RCC 7860 (cell line): Measurements from ENCODE around the gene ARHGAP28.

ENCODE experiments used
- DNase-seq: peaks from one replicate; pipeline ENCODE4 v3.0.0-alpha.2; 2015; ENCODE audit warnings: low spot score
- FAIRE-seq: peaks from 2 replicates; lab custom pipeline; 2012; peaks lifted over from hg19 to GRCh38; lab: Jason Lieb, UNC

The ARHGAP28 gene

DNA sequence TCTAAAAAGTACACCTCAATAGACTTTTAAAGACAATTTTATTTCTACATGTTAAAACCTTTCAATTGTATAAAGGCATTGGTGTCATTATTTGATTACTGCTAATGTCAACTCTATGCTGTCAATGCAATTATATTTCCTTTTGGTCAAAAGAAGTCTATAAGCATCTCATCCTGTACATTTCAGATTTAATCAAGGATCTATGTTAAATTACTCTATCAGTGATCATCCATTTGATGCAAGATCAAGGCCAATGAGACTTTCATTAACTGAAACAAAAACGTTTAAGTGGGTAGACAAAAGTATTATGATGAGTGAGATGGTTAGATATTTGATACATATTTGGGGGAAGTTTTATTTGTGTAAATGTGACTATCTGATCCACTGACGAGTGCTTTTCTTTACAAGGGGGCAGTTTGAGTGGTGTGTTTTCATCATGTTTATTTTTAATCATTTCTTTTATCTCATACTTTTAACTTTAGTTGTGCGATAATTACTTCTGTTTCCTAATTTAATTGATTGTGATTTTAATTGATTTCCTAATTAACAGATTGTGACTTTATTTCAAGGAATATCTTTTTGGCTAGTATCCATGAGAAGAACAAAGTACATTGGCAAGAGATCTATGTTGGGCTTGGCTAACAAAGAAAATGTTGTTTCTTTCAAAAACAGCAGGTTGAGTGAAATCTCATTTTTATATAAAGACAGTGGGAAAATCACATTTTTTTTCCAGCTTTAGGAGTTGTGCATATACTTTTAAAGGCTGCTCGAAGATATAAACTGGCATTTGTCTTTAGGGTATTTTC, 1.1 kb downstream of the ARHGAP28 start:
- DNase-seq, result no peak
- FAIRE-seq, result no peak

DNA sequence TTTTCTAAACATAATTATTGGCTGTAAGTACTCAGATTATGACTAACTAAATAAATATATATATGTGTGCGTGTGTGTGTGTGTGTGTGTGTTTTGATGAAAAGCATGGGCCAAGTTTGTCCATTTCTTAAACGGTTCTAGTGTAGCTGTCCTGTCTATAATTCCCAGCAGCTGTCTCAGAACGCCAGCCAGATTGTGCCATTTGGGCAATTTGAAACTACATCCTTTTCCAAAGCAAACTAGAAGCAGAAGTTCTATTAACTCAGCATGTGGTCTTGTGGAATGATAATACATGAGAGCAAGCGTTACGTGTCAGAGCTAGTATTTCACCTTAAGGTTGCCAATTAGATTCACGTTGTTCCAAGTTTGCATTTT, 1.7 kb downstream of the ARHGAP28 start:
- no peak for FAIRE-seq
- DNase-seq, result no peak

DNA sequence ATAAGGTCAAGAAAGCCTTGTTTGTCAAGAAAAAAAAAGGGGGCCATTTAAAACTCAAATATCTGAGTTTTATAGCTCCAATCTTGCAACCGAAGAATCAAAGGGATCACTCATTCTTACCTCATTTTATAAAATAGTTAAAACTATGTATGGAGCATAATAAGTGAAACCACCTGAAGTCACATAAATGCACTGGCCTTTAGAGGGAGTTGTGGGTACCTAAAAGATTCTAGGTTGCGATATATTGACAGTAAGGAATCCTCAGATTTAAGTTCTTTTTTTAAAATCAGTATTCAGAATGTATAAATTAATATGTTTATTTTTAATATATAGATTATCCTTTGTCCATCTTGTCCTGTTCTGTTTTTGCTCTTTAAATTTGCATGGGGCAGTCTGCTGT, 3.4 kb downstream of the ARHGAP28 start:
- DNase-seq (no peak), FAIRE-seq (peak; percentile 42)

DNA sequence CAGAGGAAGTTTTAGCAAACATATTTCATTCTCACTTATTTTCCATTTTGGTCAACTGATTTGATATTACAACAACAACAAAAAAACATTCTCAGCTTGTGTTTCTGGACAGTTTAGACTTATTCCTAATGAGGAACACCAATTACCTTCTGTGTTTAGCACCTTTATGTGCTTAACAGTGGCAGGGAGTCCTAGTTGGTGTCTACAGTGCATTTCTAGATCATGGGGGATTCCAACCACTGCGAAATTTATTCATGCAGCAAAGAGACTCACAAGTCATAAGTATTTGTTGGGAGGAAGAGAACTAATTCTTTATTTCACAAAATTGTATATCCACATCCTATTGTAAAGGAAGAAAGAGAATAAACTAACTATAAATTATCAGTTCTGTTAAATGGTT, 4.2 kb downstream of the ARHGAP28 start:
- no peak for DNase-seq
- no peak for FAIRE-seq

DNA sequence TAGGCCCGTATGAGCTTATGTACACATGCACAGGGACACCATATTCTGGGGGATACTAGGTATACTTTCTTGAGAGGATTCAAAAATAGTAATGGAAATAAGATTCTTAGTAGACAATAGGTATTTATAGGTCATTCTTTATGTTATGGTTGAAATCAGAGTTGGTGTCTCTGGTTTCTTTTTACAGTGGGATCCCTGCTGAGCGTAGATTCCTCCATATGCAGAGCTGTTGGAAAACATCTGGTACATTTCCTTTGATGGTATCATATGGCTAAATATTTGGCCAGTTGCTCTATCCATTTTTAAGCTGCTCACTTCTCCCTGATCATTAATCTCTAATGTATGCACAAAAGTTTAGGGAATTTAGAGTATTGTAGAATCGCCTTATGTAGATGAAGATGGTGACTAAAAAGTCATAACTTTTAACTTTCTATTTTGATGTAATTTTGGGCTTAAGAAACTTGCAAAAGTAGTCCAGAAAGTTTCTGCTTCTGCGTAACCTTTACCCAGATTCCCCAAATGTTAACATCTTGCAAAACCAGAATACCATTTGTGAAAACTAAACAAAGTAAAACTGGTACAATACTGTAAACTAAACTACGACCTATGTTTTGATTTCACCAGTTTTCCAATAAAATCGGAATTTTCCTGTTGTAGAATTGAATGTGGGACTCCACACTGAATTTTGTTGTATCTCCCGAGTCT, 5.4 kb downstream of the ARHGAP28 start:
- DNase-seq (no peak), FAIRE-seq (no peak)

DNA sequence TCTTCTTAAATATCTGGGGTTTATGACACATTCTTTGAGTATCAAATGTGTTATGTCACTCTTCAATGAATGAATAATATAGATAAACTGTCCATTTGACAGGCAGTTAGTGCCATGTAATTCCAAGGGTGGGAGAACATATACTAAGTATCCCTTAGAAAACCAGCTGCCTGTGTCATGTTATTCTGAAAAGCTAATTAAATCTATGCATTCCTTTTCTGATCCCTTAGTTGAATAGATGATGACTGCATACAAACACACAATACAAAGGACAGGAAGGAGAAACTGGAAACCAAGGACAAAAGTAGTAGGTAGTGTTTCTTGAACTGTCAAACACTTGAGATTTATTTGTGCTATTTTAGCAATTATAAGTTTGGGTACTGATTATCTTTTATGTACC, 8.3 kb downstream of the ARHGAP28 start:
- DNase-seq (peak; percentile 28), FAIRE-seq (no peak)

DNA sequence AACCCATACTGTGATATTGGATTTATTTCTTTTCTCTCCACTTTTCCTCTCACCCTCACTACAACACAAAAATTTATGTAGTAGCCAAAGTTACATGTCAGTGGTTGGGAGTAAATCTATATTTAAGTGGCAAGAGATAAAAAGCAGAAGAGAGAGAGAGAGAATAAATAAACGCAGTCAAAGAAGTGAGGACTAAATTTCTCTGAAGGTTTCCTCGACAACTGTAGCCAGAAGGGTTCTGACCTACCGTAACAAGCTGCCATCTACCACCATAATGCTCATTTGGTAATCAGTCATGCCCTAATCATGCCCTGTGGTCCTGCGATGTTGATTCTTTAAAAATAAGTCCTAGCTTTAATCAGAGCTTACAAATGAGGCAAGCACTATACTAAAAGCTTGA, 9.1 kb downstream of the ARHGAP28 start:
- FAIRE-seq, result no peak

DNA sequence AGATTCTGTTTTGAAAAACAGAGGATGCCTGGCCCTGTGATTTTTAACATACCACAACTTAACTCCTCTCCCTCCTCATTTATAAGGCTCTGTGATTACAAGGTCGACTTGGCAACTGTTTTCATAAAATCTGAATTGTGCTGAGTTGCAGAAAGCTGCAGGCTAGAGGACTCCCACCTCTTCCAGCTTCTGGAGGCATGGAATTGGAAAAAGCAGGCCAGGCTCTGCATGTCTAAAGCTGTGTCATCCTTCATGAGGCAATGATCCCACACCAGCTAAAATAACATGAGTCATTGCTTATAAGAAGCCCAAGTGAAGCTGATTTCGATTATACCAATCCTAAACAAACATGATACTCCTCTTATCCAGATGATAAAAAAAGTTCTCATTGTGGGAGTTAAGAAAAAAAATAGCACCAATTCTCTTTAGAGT, 11.7 kb downstream of the ARHGAP28 start:
- FAIRE-seq (peak; percentile 95), DNase-seq (peak; percentile 88)

More for the DNA sequence above, 9.1 kb downstream of the ARHGAP28 start:
- no peak for DNase-seq

DNA sequence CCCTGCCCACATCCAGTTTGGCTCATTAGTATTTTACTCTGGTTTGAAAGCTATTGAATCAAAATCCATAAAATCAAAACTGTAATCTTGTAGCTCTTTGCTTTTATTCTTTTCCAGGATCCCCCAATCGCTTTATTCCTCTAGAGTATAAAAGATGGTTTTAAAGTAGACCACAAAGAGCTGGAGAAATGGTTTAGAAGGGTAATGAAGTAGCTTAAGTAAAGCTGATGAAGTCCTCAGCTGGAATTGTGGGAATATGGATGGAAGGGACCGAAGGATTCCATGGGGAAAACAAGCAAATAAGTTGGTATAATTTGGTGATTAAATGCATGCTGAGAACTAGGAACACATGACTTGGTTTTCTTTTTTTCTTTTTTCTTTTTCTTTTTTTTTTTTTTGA, 12.3 kb downstream of the ARHGAP28 start:
- DNase-seq, result no peak
- FAIRE-seq, result no peak

DNA sequence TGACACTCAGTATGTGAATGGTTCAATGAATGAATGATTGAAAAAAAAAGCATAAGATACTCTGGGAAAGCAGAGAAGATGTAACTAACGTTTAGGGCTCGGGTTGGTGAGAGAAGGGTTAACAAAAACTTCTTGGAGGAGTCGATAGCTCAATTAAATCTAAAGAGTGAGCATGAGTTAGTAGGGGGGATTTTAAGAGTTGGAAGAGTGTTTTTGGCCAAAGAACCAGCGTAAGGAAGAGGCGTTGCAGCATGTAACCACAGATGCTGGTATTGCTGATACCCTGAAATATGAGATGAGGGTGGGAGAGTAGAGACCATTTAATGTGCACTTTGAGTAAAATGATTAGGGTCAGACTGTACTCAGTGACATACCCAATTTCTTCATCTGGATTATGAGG, 14.5 kb downstream of the ARHGAP28 start:
- FAIRE-seq (no peak), DNase-seq (no peak)

DNA sequence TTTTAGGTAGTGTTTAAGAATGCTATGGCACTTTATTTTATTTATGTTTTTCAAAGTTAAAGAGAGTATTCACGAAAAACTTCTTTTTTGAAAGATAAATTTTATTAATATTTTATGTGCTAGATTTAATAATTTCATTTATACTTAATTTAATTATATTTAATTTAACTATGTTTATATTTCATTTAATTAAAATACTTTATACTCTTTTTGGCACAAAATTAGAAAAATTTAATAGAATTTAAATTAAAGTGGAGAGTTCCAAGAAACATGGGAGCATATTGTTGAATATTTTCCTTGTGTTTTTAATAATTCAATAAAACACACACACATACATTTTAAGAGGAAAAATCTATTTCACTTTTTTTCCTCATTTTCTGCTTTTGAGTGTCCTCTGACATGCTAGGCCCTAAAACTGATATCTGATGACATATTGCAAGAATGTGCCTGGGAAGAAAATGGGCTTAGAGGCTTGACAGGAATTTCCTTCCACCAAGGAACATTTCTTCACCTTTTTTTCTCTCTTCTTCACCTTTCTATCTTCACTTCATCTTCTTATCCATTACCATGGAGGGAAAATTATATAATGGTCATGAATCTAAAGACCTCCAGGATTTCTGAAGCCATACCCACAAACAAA, 15.4 kb downstream of the ARHGAP28 start:
- DNase-seq (no peak), FAIRE-seq (peak; percentile 79)

DNA sequence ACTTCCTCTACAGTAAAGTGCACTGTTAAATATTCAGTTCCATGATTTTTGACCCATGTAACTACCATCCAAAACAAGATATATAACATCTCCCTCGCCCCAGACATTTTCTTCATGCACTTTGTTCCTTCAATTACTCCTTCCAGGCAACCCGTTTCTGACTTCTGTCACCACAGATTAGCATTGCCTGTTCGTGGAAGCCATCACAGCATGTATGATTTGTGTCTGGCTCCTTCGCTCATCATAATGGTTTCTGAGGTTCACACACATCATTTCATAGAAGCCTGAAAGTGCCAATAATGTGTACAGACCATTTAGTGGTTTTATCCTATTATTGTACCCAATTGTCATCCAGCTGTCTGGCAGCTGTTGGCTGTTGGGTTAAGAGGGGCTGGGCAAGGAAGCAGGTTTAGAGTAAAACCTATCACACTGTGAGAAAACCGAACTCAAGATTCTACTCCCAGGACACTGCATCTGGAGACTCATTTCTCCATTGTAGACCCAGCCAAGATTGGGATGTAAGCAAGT, 16.1 kb downstream of the ARHGAP28 start:
- DNase-seq (no peak), FAIRE-seq (no peak)

DNA sequence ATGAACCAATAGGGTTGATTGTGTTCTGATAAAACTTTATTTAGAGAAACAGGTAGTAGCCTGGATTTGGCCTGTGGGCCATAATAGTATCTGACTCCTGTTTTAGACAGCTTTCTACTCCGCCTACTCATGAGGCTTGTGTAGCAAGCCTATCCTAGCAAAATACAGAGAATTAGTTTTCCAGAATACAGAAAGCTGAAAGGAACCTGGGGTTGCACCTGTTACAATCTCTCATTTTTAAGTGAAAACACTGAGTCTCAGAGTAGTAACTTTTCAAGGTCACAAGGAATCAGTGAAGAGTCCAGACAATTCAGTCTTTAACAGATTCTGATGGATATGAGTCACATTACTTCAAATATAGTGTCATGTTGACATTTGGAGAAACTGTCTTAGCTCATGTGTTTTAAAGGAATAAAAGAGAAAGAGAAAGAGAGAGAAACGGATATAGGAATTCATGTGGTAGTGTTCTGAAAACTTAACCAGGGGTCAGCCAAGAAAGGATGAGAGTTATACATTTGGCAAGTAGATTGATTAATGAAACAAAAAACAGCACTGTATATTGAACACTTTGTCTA, 17.0 kb downstream of the ARHGAP28 start:
- FAIRE-seq (peak; percentile 88), DNase-seq (peak; percentile 68)

DNA sequence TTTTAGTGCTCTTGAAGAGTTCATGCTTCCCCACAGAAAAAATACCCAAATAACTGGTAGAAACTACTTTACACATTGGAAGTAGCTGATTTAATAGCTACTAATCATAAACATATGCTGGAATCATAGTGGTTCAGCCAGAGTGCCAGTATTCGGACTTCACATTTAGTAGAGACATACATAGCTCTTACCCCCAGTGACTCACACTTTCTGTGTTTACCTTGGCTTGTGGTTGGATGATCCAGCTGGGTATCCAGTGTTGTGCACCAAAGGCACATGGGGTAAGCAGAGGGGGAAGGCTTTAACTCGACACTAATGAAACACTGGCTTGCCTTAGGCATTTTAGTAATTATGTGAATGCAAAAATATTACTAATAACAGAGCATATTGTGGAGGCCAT, 18.1 kb downstream of the ARHGAP28 start:
- peak; percentile 72 for DNase-seq

DNA sequence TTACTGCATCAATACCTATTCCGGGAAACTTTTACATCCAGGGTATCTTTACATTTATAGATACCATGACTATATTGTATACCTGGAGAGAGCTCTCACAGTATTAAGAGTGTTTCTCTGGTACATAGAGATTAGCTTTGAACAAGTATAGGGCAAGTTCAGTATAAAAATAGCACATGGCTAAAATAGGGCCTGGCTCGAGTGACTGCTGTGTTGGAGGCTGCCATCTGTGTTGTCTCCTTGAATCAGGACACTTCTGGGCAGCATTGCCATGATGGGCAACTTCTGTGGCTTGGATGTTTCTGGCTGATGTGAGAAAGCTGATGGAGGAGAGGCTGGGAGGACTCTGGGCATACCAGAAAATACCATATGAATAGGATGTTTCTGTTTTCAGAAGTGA, 18.7 kb downstream of the ARHGAP28 start:
- no peak for DNase-seq
- FAIRE-seq, result no peak

More for the DNA sequence above, 18.1 kb downstream of the ARHGAP28 start:
- peak; percentile 92 for FAIRE-seq

DNA sequence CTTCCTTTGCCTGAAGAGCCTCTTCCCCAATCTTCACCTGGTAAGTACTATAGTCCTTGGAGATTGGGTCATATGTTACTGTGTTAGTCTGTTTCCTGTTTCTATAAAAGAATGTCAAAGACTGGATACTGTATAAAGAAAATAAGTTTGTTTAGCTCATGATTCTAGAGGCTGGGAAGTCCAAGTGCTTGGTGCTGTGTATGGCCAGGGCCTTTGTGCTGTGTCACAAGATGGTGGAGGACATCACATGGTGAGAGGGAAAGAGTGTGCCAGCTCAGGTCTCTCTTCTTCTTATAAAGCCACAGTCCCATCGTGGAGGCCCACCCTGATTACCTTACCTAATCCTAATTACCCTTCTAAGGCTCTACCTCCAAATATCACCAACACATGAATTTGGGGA, 20.9 kb downstream of the ARHGAP28 start:
- FAIRE-seq (no peak), DNase-seq (no peak)

DNA sequence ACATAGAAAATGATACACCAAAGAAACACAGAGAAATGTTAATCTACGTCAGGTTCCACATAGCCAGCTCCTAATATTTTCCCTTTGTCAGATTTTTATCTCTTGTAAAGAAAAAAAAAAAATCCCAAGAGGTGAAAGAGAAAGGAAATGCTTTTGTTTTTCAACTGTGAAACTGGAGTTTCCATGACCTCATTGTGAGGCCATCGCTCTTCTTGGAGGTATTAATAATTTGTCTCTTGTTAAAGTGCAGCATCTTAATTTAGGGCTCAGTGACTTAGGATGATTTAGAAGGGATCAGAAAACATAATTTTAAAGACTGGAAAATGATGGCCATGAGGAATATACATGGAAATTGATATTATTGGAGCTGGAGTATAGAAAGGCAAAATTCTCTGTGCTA, 21.7 kb downstream of the ARHGAP28 start:
- FAIRE-seq, result no peak
- no peak for DNase-seq

DNA sequence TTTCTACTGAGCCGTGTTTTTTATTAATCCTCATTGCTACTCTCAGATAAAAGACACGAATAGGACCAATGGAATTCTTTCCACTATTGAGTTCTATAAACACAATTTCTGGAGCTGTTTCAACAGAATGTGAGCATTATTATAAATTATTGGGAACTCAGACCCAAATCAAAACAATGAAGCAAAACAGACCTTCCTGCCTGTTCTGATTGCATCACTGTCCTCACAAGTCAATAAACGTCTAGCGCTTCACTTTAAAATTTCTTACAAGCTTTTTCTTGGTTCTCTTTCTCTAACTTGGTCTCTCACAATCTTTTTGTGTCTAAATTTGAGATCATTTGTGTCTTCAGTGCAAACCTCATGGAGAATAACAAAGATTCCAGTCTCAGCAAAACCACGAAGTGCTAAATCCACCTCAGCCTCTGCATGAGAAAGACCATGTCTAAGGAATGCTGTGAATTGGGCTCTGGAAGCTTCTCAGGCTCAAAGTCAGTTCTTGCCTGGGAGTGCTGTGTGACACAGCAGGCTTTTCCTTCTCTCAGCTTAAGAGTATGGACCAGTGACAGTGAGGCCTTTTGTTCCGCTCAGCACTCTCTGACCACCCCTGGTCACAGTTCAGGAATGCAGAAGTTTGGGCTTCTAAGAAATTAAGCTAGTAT, 22.8 kb downstream of the ARHGAP28 start:
- DNase-seq, result peak; percentile 41
- no peak for FAIRE-seq

DNA sequence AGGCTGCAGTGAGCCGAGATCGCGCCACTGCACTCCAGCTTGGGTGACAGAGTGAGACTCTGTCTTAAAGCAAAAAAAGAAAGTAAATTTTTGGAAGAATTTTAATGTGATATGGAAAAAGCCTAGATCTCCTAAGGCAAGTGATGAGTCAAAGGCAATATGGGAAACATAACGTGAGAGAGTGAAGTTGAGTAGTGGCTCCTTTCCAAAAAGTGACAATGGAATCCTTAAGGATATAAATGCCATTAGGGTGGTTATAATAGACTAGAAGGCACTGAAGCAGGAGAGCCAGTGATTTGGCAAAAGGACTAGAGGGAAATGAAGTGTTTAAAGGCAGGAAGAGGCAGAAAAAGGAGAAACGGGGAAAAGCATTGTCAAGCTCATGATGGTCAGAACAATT, 25.6 kb downstream of the ARHGAP28 start:
- peak; percentile 64 for DNase-seq
- FAIRE-seq, result peak; percentile 87

DNA sequence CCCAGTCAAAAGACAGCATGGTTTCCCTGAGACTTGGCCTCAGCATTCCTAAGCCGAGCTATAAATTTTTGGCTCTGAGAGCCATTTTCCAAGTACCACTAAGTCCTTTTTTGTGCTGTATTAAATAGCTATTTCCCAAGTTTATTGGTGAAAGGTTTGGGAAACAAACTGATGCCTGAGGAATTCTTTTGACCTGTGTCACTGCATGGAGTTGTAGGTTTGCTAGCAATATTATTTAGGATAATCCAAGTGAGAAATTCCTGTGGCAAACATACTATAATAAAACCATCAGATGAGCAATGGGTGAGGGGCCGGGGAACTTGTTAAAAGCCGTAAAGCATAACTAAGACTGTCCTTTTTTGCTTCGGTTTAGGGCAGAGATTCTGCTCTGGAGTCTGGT, 28.4 kb downstream of the ARHGAP28 start:
- DNase-seq (peak; percentile 88), FAIRE-seq (peak; percentile 96)

DNA sequence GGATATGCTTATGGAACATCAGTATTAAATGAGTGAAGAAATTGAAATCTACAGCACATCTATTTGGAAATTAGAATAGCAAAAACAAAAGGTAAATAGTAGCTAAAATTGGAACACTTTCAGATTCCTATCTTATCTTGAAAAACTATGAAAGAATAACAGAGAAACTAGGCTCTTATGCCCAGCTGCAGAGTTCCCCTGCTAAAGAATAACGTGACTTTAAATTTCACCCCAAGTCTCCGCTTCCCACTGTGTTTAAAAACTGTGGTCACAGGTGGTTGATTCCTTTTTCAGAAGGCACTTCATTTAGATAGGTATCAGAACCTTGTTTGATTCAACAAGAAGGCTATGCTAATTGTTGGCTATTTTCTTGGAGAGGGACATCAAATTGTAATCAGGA, 30.1 kb downstream of the ARHGAP28 start:
- DNase-seq (no peak), FAIRE-seq (no peak)
